HG03432 (cell line): ENCODE results near the gene IL1RAPL1.

ENCODE experiments used
- ATAC-seq: cut with Tn5 transposase; IDR thresholded peaks from one replicate; pipeline ENCODE4 v1.9.1; 2021; ENCODE audit warnings: mild to moderate bottlenecking, moderate library complexity; ENCODE audit not compliant: unreplicated experiment

Gene IL1RAPL1

GRCh38 chrX:29948653-29949052, 1361.4 kb downstream of the IL1RAPL1 start:
- ATAC-seq = no peak

DNA sequence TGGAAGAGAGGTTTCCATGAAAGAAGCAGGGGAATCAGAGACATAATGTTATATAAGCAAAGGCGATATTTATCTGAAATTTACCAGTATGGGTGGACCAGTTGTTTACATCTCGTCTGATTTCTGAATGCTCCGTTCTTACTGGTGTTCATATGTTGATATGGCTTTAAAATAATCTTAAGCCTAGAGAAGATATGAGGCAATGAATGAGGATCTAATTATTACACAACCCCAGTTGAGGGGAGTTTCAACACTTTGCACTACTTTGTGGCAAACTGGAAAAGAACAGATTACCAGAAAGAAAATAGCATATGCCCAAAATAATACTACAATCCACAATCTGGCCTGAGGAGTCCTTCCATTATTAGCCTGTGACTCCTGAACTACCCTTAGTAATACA, 1364.8 kb downstream of the IL1RAPL1 start:
- no peak for ATAC-seq

DNA sequence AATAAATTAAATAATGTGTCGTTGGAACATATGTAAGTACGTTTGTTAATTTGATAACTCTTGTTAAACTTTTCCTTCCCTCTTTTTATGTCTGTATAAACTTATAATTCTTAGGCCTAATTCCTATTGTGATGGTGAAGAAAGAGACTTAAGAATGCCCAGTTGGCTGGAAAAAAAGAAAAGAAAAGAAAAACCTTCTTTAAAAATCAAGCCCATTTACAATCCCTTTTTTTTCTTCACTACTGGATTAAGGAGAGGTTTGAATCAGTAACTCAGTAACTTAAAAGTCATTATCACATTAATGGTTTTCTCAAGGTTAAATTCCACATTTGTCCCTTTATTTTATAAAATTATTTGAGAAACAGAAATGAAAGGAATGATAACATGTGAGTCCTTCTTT, 1374.8 kb downstream of the IL1RAPL1 start:
- no peak for ATAC-seq

- no peak for ATAC-seq
Observed at GRCh38 chrX:29965634-29966033, 1378.4 kb downstream of the IL1RAPL1 start.

DNA sequence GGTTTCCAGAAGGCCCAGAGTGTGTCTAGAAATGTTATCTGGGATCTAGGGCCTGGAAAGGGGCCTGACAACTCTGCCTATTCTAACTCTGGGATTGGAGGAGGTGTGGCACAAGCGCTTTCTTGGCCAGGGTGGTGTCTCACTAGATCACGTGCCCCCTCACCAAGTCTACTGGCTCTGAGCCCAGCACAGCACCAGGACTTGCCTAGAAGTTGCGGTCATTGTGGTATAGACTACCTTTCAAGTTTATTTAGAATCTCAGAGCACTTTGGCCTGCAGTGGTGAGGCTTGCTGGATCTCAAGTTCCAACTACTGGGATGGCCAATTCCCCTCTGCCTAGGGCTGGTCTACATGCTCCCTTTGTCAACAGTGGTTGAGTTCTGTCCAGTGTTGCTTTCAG, 1404.8 kb downstream of the IL1RAPL1 start:
- no peak for ATAC-seq

GRCh38 chrX:30005813-30006212, 1418.6 kb downstream of the IL1RAPL1 start:
- ATAC-seq = no peak
